ENCODE measurements around the gene ELOVL2.
"Not testable (repeated sequence)": the region's sequence is repeated elsewhere in the genome, so short reads cannot be mapped to it uniquely, and the experiment has no call there.

ELOVL2 gene

GRCh38 chr6:11021003-11021402 lies 23.1 kb downstream of the ELOVL2 start:
- no peak for DNase-seq

GRCh38 chr6:11018225-11018624 lies 25.9 kb downstream of the ELOVL2 start:
- DNase-seq, result no peak

- no peak for DNase-seq
Observed at GRCh38 chr6:11017090-11017489, 27.0 kb downstream of the ELOVL2 start.

- DNase-seq, result no peak
Observed at GRCh38 chr6:11016452-11016851, 27.7 kb downstream of the ELOVL2 start.

- DNase-seq, result no peak
Observed at GRCh38 chr6:11015102-11015501, 29.0 kb downstream of the ELOVL2 start.

GRCh38 chr6:11013721-11014070 lies 30.4 kb downstream of the ELOVL2 start:
- DNase-seq, result no peak

- DNase-seq, result no peak
Observed at GRCh38 chr6:11012976-11013720, 31.0 kb downstream of the ELOVL2 start.

- DNase-seq, result no peak
Observed at GRCh38 chr6:11012295-11012754, 31.8 kb downstream of the ELOVL2 start.

- DNase-seq, result no peak
Observed at GRCh38 chr6:11011787-11012234, 32.3 kb downstream of the ELOVL2 start.

GRCh38 chr6:11009353-11009752 lies 34.8 kb downstream of the ELOVL2 start:
- no peak for DNase-seq

GRCh38 chr6:11008821-11009220 lies 35.3 kb downstream of the ELOVL2 start:
- DNase-seq, result no peak

GRCh38 chr6:11007715-11008608 lies 36.1 kb downstream of the ELOVL2 start:
- DNase-seq, result no peak

- DNase-seq, result no peak
Observed at GRCh38 chr6:11006061-11006460, 38.0 kb downstream of the ELOVL2 start.

- not testable (repeated sequence) for DNase-seq
Observed at GRCh38 chr6:11003297-11003696, 40.8 kb downstream of the ELOVL2 start.

GRCh38 chr6:11002176-11002575 lies 41.9 kb downstream of the ELOVL2 start:
- DNase-seq, result no peak

GRCh38 chr6:10999994-11000393 lies 44.1 kb downstream of the ELOVL2 start:
- no peak for DNase-seq

GRCh38 chr6:10995114-10995707 lies 48.9 kb downstream of the ELOVL2 start:
- no peak for DNase-seq

GRCh38 chr6:10993896-10994295 lies 50.2 kb downstream of the ELOVL2 start:
- DNase-seq, result no peak

GRCh38 chr6:10991115-10991514 lies 53.0 kb downstream of the ELOVL2 start:
- no peak for DNase-seq

- no peak for DNase-seq
Observed at GRCh38 chr6:10989587-10989986, 54.5 kb downstream of the ELOVL2 start.

- not testable (repeated sequence) for DNase-seq
Observed at GRCh38 chr6:10984959-10985358, 59.1 kb downstream of the ELOVL2 start.

- no peak for DNase-seq
Observed at GRCh38 chr6:10981409-10981808, 62.7 kb downstream of the ELOVL2 start.

GRCh38 chr6:10979603-10980002 lies 64.5 kb downstream of the ELOVL2 start:
- DNase-seq, result no peak

All from C1 segment of cervical spinal cord (tissue), 14 donors.